SK-N-SH treated with all-trans-retinoic acid at 6 μM for 48 hours (cell line): ENCODE measurements around the gene ACP1.

ENCODE experiments used
- ISL1 ChIP-seq: fragments of 250-450 bp; sonication (Bioruptor Pico); IDR thresholded peaks from 2 replicates; pipeline ENCODE4 v2.1.2; 2022; ENCODE audit warnings: mild to moderate bottlenecking, moderate library complexity
- OSR1 ChIP-seq: fragments of 250-450 bp; sonication (Bioruptor Pico); IDR thresholded peaks from 2 replicates; pipeline ENCODE4 v1.8.0; 2022; ENCODE audit warnings: moderate library complexity, mild to moderate bottlenecking, inconsistent platforms
- PATZ1 ChIP-seq: fragments of 250-450 bp; sonication (Bioruptor Pico); IDR thresholded peaks from 2 replicates; pipeline ENCODE4 v1.8.0; 2020; ENCODE audit warnings: mild to moderate bottlenecking, moderate library complexity, borderline replicate concordance
- RARB ChIP-seq: fragments of 250-450 bp; sonication (Bioruptor Pico); IDR thresholded peaks from 2 replicates; pipeline ENCODE4 v1.8.0; 2021; ENCODE audit warnings: mild to moderate bottlenecking, moderate library complexity
- SNAI2 ChIP-seq: fragments of 250-450 bp; sonication (Bioruptor Pico); IDR thresholded peaks from 2 replicates; pipeline ENCODE4 v1.5.0; 2020; ENCODE audit warnings: mild to moderate bottlenecking, moderate library complexity
- TOX ChIP-seq: fragments of 250-450 bp; sonication (Bioruptor Pico); IDR thresholded peaks from 2 replicates; pipeline ENCODE4 v1.8.0; 2021; ENCODE audit warnings: mild to moderate bottlenecking, moderate library complexity, borderline replicate concordance
- ZFP3 ChIP-seq: fragments of 250-450 bp; sonication (Bioruptor Pico); IDR thresholded peaks from 2 replicates; pipeline ENCODE4 v1.5.0; 2020; ENCODE audit warnings: mild to moderate bottlenecking, moderate library complexity
- TF ChIP-seq, protein P1 (sequence below): fragments of 250-450 bp; sonication (Bioruptor Pico); IDR thresholded peaks from 2 replicates; pipeline ENCODE4 v1.5.1; 2021; ENCODE audit warnings: mild to moderate bottlenecking, moderate library complexity
- TF ChIP-seq, protein P2 (sequence below): fragments of 250-450 bp; sonication (Bioruptor Pico); IDR thresholded peaks from 2 replicates; pipeline ENCODE4 v1.5.0; 2020; ENCODE audit warnings: mild to moderate bottlenecking, moderate library complexity

GRCh38 chr2:287471-287885 lies 22.7 kb downstream of the ACP1 start:
- TF ChIP-seq, protein P1, sequence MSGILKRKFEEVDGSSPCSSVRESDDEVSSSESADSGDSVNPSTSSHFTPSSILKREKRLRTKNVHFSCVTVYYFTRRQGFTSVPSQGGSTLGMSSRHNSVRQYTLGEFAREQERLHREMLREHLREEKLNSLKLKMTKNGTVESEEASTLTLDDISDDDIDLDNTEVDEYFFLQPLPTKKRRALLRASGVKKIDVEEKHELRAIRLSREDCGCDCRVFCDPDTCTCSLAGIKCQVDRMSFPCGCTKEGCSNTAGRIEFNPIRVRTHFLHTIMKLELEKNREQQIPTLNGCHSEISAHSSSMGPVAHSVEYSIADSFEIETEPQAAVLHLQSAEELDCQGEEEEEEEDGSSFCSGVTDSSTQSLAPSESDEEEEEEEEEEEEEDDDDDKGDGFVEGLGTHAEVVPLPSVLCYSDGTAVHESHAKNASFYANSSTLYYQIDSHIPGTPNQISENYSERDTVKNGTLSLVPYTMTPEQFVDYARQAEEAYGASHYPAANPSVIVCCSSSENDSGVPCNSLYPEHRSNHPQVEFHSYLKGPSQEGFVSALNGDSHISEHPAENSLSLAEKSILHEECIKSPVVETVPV, result no peak
- TF ChIP-seq TOX (CRISPR knock-in tag) (no peak), ISL1 (no peak), RARB (CRISPR knock-in tag) (no peak), SNAI2 (no peak), OSR1 (CRISPR knock-in tag) (no peak), PATZ1 (CRISPR knock-in tag) (no peak), ZFP3 (no peak)
- TF ChIP-seq, protein P2, sequence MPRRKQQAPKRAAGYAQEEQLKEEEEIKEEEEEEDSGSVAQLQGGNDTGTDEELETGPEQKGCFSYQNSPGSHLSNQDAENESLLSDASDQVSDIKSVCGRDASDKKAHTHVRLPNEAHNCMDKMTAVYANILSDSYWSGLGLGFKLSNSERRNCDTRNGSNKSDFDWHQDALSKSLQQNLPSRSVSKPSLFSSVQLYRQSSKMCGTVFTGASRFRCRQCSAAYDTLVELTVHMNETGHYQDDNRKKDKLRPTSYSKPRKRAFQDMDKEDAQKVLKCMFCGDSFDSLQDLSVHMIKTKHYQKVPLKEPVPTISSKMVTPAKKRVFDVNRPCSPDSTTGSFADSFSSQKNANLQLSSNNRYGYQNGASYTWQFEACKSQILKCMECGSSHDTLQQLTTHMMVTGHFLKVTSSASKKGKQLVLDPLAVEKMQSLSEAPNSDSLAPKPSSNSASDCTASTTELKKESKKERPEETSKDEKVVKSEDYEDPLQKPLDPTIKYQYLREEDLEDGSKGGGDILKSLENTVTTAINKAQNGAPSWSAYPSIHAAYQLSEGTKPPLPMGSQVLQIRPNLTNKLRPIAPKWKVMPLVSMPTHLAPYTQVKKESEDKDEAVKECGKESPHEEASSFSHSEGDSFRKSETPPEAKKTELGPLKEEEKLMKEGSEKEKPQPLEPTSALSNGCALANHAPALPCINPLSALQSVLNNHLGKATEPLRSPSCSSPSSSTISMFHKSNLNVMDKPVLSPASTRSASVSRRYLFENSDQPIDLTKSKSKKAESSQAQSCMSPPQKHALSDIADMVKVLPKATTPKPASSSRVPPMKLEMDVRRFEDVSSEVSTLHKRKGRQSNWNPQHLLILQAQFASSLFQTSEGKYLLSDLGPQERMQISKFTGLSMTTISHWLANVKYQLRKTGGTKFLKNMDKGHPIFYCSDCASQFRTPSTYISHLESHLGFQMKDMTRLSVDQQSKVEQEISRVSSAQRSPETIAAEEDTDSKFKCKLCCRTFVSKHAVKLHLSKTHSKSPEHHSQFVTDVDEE (CRISPR knock-in tag), result no peak
